ENCODE measurements around the gene FBLN5. TPM values are rescaled to one million over a fixed set of nuclear protein-coding genes. Genes with fewer than 3 reads are reported as not detected.

Gene FBLN5
- total and polyA plus RNA-seq, 2 of the 4 experiments (the other 2 are of a cell fraction): 10.6 to 76.4 TPM

GRCh38 chr14:91885113-91885712 is 62.3 kb downstream of the FBLN5 start:
- H2BK20ac ChIP-seq (ENCODE audit: low read depth, low read length): no peak overlapping the region
- H4K5ac ChIP-seq (ENCODE audit: low read depth, low read length): no peak overlapping the region
- no peak overlapping the region for H2AFZ ChIP-seq (replicated peaks; ENCODE audit: low read length, poor library complexity)
- no peaks in the 10 kb centered on the region for H3K79me1 ChIP-seq (ENCODE audit: low read depth in 1 of 2, low read length in 2 of 2)
- no peak for TF ChIP-seq POLR2A (IDR thresholded peaks at IDR 0.05; ENCODE audit: low read depth, low read length)
- no peak for TF ChIP-seq CTCF (conservative IDR thresholded peaks at IDR 0.05; ENCODE audit: low read depth, low read length)
- TF ChIP-seq RFX5 (IDR thresholded peaks at IDR 0.05; ENCODE audit: low read depth, low read length): no peak
- TF ChIP-seq NFE2L2 (IDR thresholded peaks at IDR 0.05; ENCODE audit: low read depth, low read length): no peak
- TF ChIP-seq SMC3 (IDR thresholded peaks at IDR 0.05; ENCODE audit: low read depth, low read length): no peak
- TF ChIP-seq CHD1 (IDR thresholded peaks at IDR 0.05; ENCODE audit: low read depth, low read length): no peak
- no peak for TF ChIP-seq MAZ (IDR thresholded peaks at IDR 0.05; ENCODE audit: borderline replicate concordance, low read depth, low read length)
- TF ChIP-seq BHLHE40 (IDR thresholded peaks at IDR 0.05; ENCODE audit: low read depth, low read length): no peak
- TF ChIP-seq CEBPB (IDR thresholded peaks at IDR 0.05; ENCODE audit: low read depth, low read length): no peak
- TF ChIP-seq FOS (IDR thresholded peaks at IDR 0.05; ENCODE audit: low read depth, low read length): no peak
- no peak for TF ChIP-seq RAD21 (IDR thresholded peaks at IDR 0.05; ENCODE audit: low read length)
- TF ChIP-seq MXI1 (IDR thresholded peaks at IDR 0.05; ENCODE audit: borderline replicate concordance, low read depth, low read length): no peak
- no peak overlapping the region for H2BK5ac ChIP-seq (ENCODE audit: low read depth, low read length, poor library complexity, severe bottlenecking)
- no TSS peak for BruUV-seq (replicated peaks)
- H2AK5ac ChIP-seq (ENCODE audit: low read depth, low read length): no peak overlapping the region
- H3K18ac ChIP-seq (ENCODE audit: low read depth, low read length): no peak overlapping the region
- H4K8ac ChIP-seq (ENCODE audit: low read depth in 2 of 2, low read length in 2 of 2): no peak overlapping the region
- H4K20me1 ChIP-seq (ENCODE audit: insufficient read depth, low read length): peaks cover 3% of the 10 kb centered on the region; the same call in 1 of the 2 replicates
- in situ Hi-C loops (cut with MboI; ENCODE audit: low sequenced_read_pairs): no loop called here
- CTCF ChIA-PET: no interaction called here
- ATAC-seq (ENCODE audit: low read depth): no peak
- DNase-seq: no peak
- intact Hi-C loops (cut with micrococcal nuclease): loop anchor here (5.0 kb wide), 1 partner anchor 543 kb away; no protein-coding TSS in a partner anchor
- H2BK15ac ChIP-seq (ENCODE audit: low read depth, low read length): no peak overlapping the region
- H3K4ac ChIP-seq (ENCODE audit: low read depth, low read length): no peak overlapping the region
- WGBS, 2 experiments (ENCODE audit: extremely low coverage in 2 of 2, insufficient read length in 1 of 2): 80% methylated on average over 1 of the region's 4 CpGs; no CpG with 5 or more reads in 1 of the 2 experiments
- H3K4me3 ChIP-seq (ENCODE audit: insufficient read depth, low read depth, low read length): no peak overlapping the region
- H4K91ac ChIP-seq (ENCODE audit: insufficient read depth, low read depth, low read length): no peak overlapping the region
- no peak overlapping the region for H3K56ac ChIP-seq (ENCODE audit: extremely low read depth, insufficient read depth, low read length)
- H3K14ac ChIP-seq (replicated peaks; ENCODE audit: low read depth, low read length): no peak overlapping the region
- H3K4me1 ChIP-seq (ENCODE audit: control insufficient read depth, insufficient read depth, low read length): no peaks in the 10 kb centered on the region
- H3K23ac ChIP-seq (ENCODE audit: low read depth, low read length): no peak overlapping the region
- POLR2A ChIA-PET (ENCODE audit: unreplicated experiment): no interaction called here
- H3K4me2 ChIP-seq (ENCODE audit: low read depth, low read length): no peak overlapping the region
- dilution Hi-C loops (cut with HindIII; ENCODE audit: low sequenced_read_pairs, unreplicated experiment): no loop called here
- H3K9me1 ChIP-seq (ENCODE audit: insufficient read depth, low read length): peaks cover 8% of the 10 kb centered on the region; the same call in 1 of the 2 replicates
- peaks cover 53% of the 10 kb centered on the region for H3K36me3 ChIP-seq (ENCODE audit: control insufficient read depth, insufficient read depth, low read length)
- H2AK9ac ChIP-seq (replicated peaks; ENCODE audit: low read depth, low read length, poor library complexity): no peak overlapping the region
- H3K27me3 ChIP-seq (ENCODE audit: control insufficient read depth, insufficient read depth, low read length): no peaks in the 10 kb centered on the region
- H3K9ac ChIP-seq (ENCODE audit: low read depth, low read length): no peak overlapping the region
- H3K9me3 ChIP-seq (ENCODE audit: control insufficient read depth, insufficient read depth, low read length): no peaks in the 10 kb centered on the region
- no peak overlapping the region for H2BK120ac ChIP-seq (ENCODE audit: low read depth, low read length)
- no peak overlapping the region for H3K27ac ChIP-seq (ENCODE audit: insufficient read depth, low read length)

Measured in IMR-90 (cell line).